ENCODE results near the gene TBCK.
"Not testable (repeated sequence)": the region's sequence is repeated elsewhere in the genome, so short reads cannot be mapped to it uniquely, and the experiment has no call there.

TBCK gene

GRCh38 chr4:106208481-106209460 lies 107.2 kb downstream of the TBCK start:
- no peak for DNase-seq

GRCh38 chr4:106201373-106201772 lies 114.6 kb downstream of the TBCK start:
- no peak for DNase-seq

- no peak for DNase-seq
These were observed 120.5 kb downstream of the TBCK start for GRCh38 chr4:106195435-106195950.

- DNase-seq, result no peak
These were observed 121.2 kb downstream of the TBCK start for GRCh38 chr4:106194801-106195200.

GRCh38 chr4:106192131-106192530 lies 123.9 kb downstream of the TBCK start:
- DNase-seq, result no peak

- DNase-seq, result no peak
These were observed 129.8 kb downstream of the TBCK start for GRCh38 chr4:106186201-106186600.

GRCh38 chr4:106183551-106183950 lies 132.5 kb downstream of the TBCK start:
- DNase-seq, result no peak

- no peak for DNase-seq
These were observed 143.1 kb downstream of the TBCK start for GRCh38 chr4:106172861-106173260.

GRCh38 chr4:106165351-106166010 lies 150.5 kb downstream of the TBCK start:
- no peak for DNase-seq

GRCh38 chr4:106162278-106162677 lies 153.7 kb downstream of the TBCK start:
- no peak for DNase-seq

- no peak for DNase-seq
These were observed 155.4 kb downstream of the TBCK start for GRCh38 chr4:106160560-106160959.

GRCh38 chr4:106149911-106150310 lies 166.1 kb downstream of the TBCK start:
- DNase-seq, result no peak

- no peak for DNase-seq
These were observed 167.0 kb downstream of the TBCK start for GRCh38 chr4:106149026-106149425.

- no peak for DNase-seq
These were observed 173.3 kb downstream of the TBCK start for GRCh38 chr4:106142616-106143127.

GRCh38 chr4:106140601-106141000 lies 175.4 kb downstream of the TBCK start:
- no peak for DNase-seq

GRCh38 chr4:106136777-106137331 lies 179.2 kb downstream of the TBCK start:
- no peak for DNase-seq

GRCh38 chr4:106132045-106132444 lies 184.0 kb downstream of the TBCK start:
- no peak for DNase-seq

- no peak for DNase-seq
These were observed 189.9 kb downstream of the TBCK start for GRCh38 chr4:106126062-106126461.

- not testable (repeated sequence) for DNase-seq
These were observed 196.0 kb downstream of the TBCK start for GRCh38 chr4:106119949-106120555.

- DNase-seq, result no peak
These were observed 200.0 kb downstream of the TBCK start for GRCh38 chr4:106116025-106116424.

- no peak for DNase-seq
These were observed 201.7 kb downstream of the TBCK start for GRCh38 chr4:106114270-106114669.

- DNase-seq, result not testable (repeated sequence)
These were observed 204.1 kb downstream of the TBCK start for GRCh38 chr4:106111778-106112469.
